Loucy (cell line): ENCODE data around the gene TMEM121.

Experiments
- H2AFZ ChIP-seq: fragments of 200-600 bp; sonication (generic); 2 replicates; pipeline ENCODE4 v1.6.0; 2016; ENCODE audit warnings: antibody characterized with exemption, mild to moderate bottlenecking, low read length, moderate library complexity
- H3F3A ChIP-seq: fragments of 200-600 bp; 2 replicates; pipeline ENCODE4 v1.6.0; 2016; ENCODE audit warnings: antibody characterized with exemption, low read depth, mild to moderate bottlenecking
- H3K27me3 ChIP-seq: fragments of 200-600 bp; sonication (generic); 2 replicates; pipeline ENCODE4 v1.6.1; 2014; ENCODE audit warnings: low read length, mild to moderate bottlenecking; ENCODE audit not compliant: insufficient read depth, poor library complexity, severe bottlenecking
- H3K36me3 ChIP-seq: fragments of 200-600 bp; sonication (generic); 2 replicates; pipeline ENCODE4 v1.6.1; 2016; ENCODE audit warnings: low read length; ENCODE audit not compliant: insufficient read depth
- H3K4me1 ChIP-seq: fragments of 200-600 bp; sonication (generic); 2 replicates; pipeline ENCODE4 v1.5.1; 2014; ENCODE audit warnings: low read length, mild to moderate bottlenecking; ENCODE audit not compliant: insufficient read depth, poor library complexity, severe bottlenecking
- H3K4me2 ChIP-seq: fragments of 200-600 bp; sonication (generic); 2 replicates; pipeline ENCODE4 v1.6.0; 2014; ENCODE audit warnings: antibody characterized with exemption, low read length, low read depth, mild to moderate bottlenecking; ENCODE audit not compliant: poor library complexity, severe bottlenecking
- H3K4me3 ChIP-seq: fragments of 200-600 bp; sonication (generic); 2 replicates; pipeline ENCODE4 v1.5.1; 2014; ENCODE audit warnings: low read length, mild to moderate bottlenecking, mixed read lengths; ENCODE audit not compliant: poor library complexity, severe bottlenecking
- H3K79me2 ChIP-seq: fragments of 200-600 bp; sonication (generic); 2 replicates; pipeline ENCODE4 v1.6.1; 2014; ENCODE audit warnings: low read length; ENCODE audit not compliant: insufficient read depth
- H3K9ac ChIP-seq: fragments of 200-600 bp; sonication (generic); 2 replicates; pipeline ENCODE4 v1.6.0; 2014; ENCODE audit warnings: mild to moderate bottlenecking, low read depth, low read length, moderate library complexity; ENCODE audit not compliant: poor library complexity, severe bottlenecking
- H3K9me2 ChIP-seq: fragments of 200-600 bp; sonication (generic); replicated peaks from 2 replicates; pipeline ENCODE4 v1.6.1; 2016; ENCODE audit warnings: low read depth, low read length, mixed read lengths
- H3K9me3 ChIP-seq: fragments of 200-600 bp; sonication (generic); 2 replicates; pipeline ENCODE4 v1.6.1; 2014; ENCODE audit warnings: mild to moderate bottlenecking, antibody characterized with exemption, low read length, low read depth; ENCODE audit not compliant: insufficient read depth
- H4K20me1 ChIP-seq: fragments of 200-600 bp; sonication (generic); 2 replicates; pipeline ENCODE4 v1.6.0; 2014; ENCODE audit warnings: antibody characterized with exemption, low read length, mild to moderate bottlenecking; ENCODE audit not compliant: insufficient read depth, poor library complexity, severe bottlenecking
- CTCF ChIP-seq: fragments of 200-600 bp; sonication (generic); conservative IDR thresholded peaks from 2 replicates; pipeline ENCODE4 v1.5.1; 2014; ENCODE audit warnings: mild to moderate bottlenecking, antibody characterized with exemption, low read length
- EZH2phosphoT487 ChIP-seq: fragments of 200-600 bp; IDR thresholded peaks from 2 replicates; pipeline ENCODE4 v1.6.1; 2018; ENCODE audit warnings: antibody characterized with exemption, mild to moderate bottlenecking, moderate library complexity, borderline replicate concordance

Gene TMEM121

GRCh38 chr14:105537580-105538474 is 11.4 kb downstream of the TMEM121 start:
- Histone ChIP-seq H3K9me3 (peaks cover 4% of the 10 kb centered on the region; the same call in 1 of the 2 replicates), H3K36me3 (no peaks in the 10 kb centered on the region), H3K4me2 (no peak overlapping the region), H4K20me1 (no peaks in the 10 kb centered on the region), H2AFZ (0 out of 2 replicates have a peak overlapping the region, but pooled peaks have one; percentile 61), H3K4me1 (peaks cover 2% of the 10 kb centered on the region), H3K79me2 (no peaks in the 10 kb centered on the region), H3K9ac (no peak overlapping the region), H3K4me3 (no peak overlapping the region), H3K27me3 (no peaks in the 10 kb centered on the region), H3F3A (no peaks in the 10 kb centered on the region), H3K9me2 (no peaks in the 10 kb centered on the region)
- TF ChIP-seq CTCF (peak; percentile 81), EZH2phosphoT487 (no peak)

- Histone ChIP-seq H3K27me3 (no peaks in the 10 kb centered on the region), H3K9me3 (peaks cover 7% of the 10 kb centered on the region; the same call in 1 of the 2 replicates), H3K4me1 (no peaks in the 10 kb centered on the region), H3K9me2 (no peaks in the 10 kb centered on the region), H3K4me3 (no peak overlapping the region), H3K9ac (no peak overlapping the region), H2AFZ (no peak overlapping the region), H3K4me2 (no peak overlapping the region), H3F3A (no peaks in the 10 kb centered on the region), H3K79me2 (no peaks in the 10 kb centered on the region), H3K36me3 (no peaks in the 10 kb centered on the region), H4K20me1 (no peaks in the 10 kb centered on the region)
- TF ChIP-seq EZH2phosphoT487 (no peak), CTCF (no peak)
Measured at GRCh38 chr14:105538481-105539049, 12.2 kb downstream of the TMEM121 start.

- no peak overlapping the region for H3K9ac ChIP-seq
- no peaks in the 10 kb centered on the region for H3K79me2 ChIP-seq
- H3F3A ChIP-seq: no peaks in the 10 kb centered on the region
- no peak overlapping the region for H2AFZ ChIP-seq
- no peak overlapping the region for H3K4me3 ChIP-seq
- H3K27me3 ChIP-seq: no peaks in the 10 kb centered on the region
- H3K9me3 ChIP-seq: peaks cover 18% of the 10 kb centered on the region; the same call in 1 of the 2 replicates
- no peaks in the 10 kb centered on the region for H3K36me3 ChIP-seq
- H3K4me2 ChIP-seq: no peak overlapping the region
- TF ChIP-seq EZH2phosphoT487 (no peak), CTCF (no peak)
- H3K4me1 ChIP-seq: no peaks in the 10 kb centered on the region
- no peaks in the 10 kb centered on the region for H3K9me2 ChIP-seq
- no peaks in the 10 kb centered on the region for H4K20me1 ChIP-seq
Measured at GRCh38 chr14:105540811-105541210, 14.4 kb downstream of the TMEM121 start.
